GM12878 (cell line): Measurements from ENCODE around the gene GALNT12. TPM values are rescaled to one million over a fixed set of nuclear protein-coding genes. Genes with fewer than 3 reads are reported as not detected.

Experiments
- ATAC-seq: fragments of 200-7000 bp; cut with Tn5 transposase; 3 replicates; pipeline ENCODE4 v1.9.1; 2020; ENCODE audit warnings: mild to moderate bottlenecking, moderate library complexity
- BruUV-seq: library from RNA; stranded (reverse); fragments of 400-500 nt; replicated peaks from 2 replicates; lab custom pipeline; 2021; lab: Mats Ljungman, UMichigan
- CTCF ChIA-PET: fragments of 300-600 bp; sonication (Branson Sonifier 250); formaldehyde crosslinking; extraction: SDS; loops from one replicate; lab custom pipeline; 2021; ENCODE audit warnings: inconsistent platforms; lab: Yijun Ruan, JAX
- POLR2A ChIA-PET: fragments of 350-600 bp; formaldehyde crosslinking; extraction: SDS; loops from one replicate; lab custom pipeline; 2021; ENCODE audit warnings: inconsistent platforms; lab: Charles Lee
- RAD21 ChIA-PET: fragments of 300-600 bp; sonication (Branson Sonifier 250); formaldehyde crosslinking; loops from one replicate; lab custom pipeline; 2023; ENCODE audit warnings: antibody characterized with exemption; ENCODE audit not compliant: unreplicated experiment; lab: Charles Lee
- SMC1A ChIA-PET: fragments of 300-600 bp; sonication (Branson Sonifier 250); formaldehyde crosslinking; loops from one replicate; lab custom pipeline; 2023; ENCODE audit not compliant: unreplicated experiment, uncharacterized antibody; lab: Charles Lee
- DNase-seq: peaks from one replicate; pipeline ENCODE4 v3.0.0-alpha.2; 2011; ENCODE audit warnings: low read depth, low spot score
- FAIRE-seq: peaks from 3 replicates; lab custom pipeline; 2011; peaks lifted over from hg19 to GRCh38; lab: Jason Lieb, UNC
- H2AFZ ChIP-seq: 2 replicates; pipeline ENCODE4 v1.6.0; 2011; ENCODE audit warnings: low read depth, low read length, control low read depth; ENCODE audit not compliant: control insufficient read depth
- H3K27ac ChIP-seq: 2 replicates; pipeline ENCODE4 v1.5.1; 2011; ENCODE audit warnings: control low read depth; ENCODE audit not compliant: control insufficient read depth, insufficient read depth
- H3K27me3 ChIP-seq, 2 experiments: replicated peaks in 1 of 2; 2 replicates each; pipeline versions ENCODE4 v1.6.0 to v1.6.1; 2011; ENCODE audit warnings: low read length in 1 of 2; ENCODE audit not compliant: control insufficient read depth in 2 of 2, insufficient read depth in 2 of 2
- H3K36me3 ChIP-seq, 2 experiments: 2 replicates each; pipeline ENCODE4 v1.5.1; 2011; ENCODE audit warnings: low read length in 1 of 2; ENCODE audit not compliant: control insufficient read depth in 2 of 2, insufficient read depth in 2 of 2
- H3K4me1 ChIP-seq: 2 replicates; pipeline ENCODE4 v1.6.1; 2011; ENCODE audit warnings: mild to moderate bottlenecking, low read length, moderate library complexity, mixed read lengths; ENCODE audit not compliant: control insufficient read depth, insufficient read depth
- H3K4me2 ChIP-seq: 2 replicates; pipeline ENCODE4 v1.6.0; 2011; ENCODE audit warnings: control low read depth; ENCODE audit not compliant: control insufficient read depth, insufficient read depth
- H3K4me3 ChIP-seq: fragments of 200-600 bp; sonication (generic); 2 replicates; pipeline ENCODE4 v1.5.1; 2016
- H3K79me2 ChIP-seq: 2 replicates; pipeline ENCODE4 v1.6.0; 2011; ENCODE audit warnings: low read length; ENCODE audit not compliant: control insufficient read depth, insufficient read depth
- H3K9ac ChIP-seq: 2 replicates; pipeline ENCODE4 v1.8.0; 2011; ENCODE audit warnings: low read length, control low read depth, mixed read lengths; ENCODE audit not compliant: control insufficient read depth, insufficient read depth
- H3K9me3 ChIP-seq: replicated peaks from 3 replicates; pipeline ENCODE4 v1.5.1; 2011; ENCODE audit warnings: mild to moderate bottlenecking, low read length; ENCODE audit not compliant: control insufficient read depth, insufficient read depth
- H4K20me1 ChIP-seq: 2 replicates; pipeline ENCODE4 v1.6.0; 2011; ENCODE audit not compliant: control insufficient read depth, insufficient read depth
- EGR1 ChIP-seq, 2 experiments: IDR thresholded peaks; 1 replicate in 1 of 2; 2 replicates in 1 of 2; pipeline ENCODE4 v1.6.1; 2011 to 2012; ENCODE audit warnings: low read depth in 2 of 2, low read length in 2 of 2, borderline replicate concordance in 1 of 2, mild to moderate bottlenecking in 1 of 2, moderate library complexity in 1 of 2
- HDGF ChIP-seq: fragments of 450-650 bp; IDR thresholded peaks from 2 replicates; pipeline ENCODE4 v1.6.1; 2016; ENCODE audit warnings: antibody characterized with exemption
- PAX5 ChIP-seq: IDR thresholded peaks from 2 replicates; pipeline ENCODE4 v1.6.1; 2011; ENCODE audit warnings: low read depth, low read length, borderline replicate concordance
- PRDM15 ChIP-seq: fragments of 450-650 bp; formaldehyde crosslinking; IDR thresholded peaks from 2 replicates; pipeline ENCODE4 v1.4.0; 2020; ENCODE audit warnings: mild to moderate bottlenecking, moderate library complexity
- RFX5 ChIP-seq: IDR thresholded peaks from 2 replicates; pipeline ENCODE4 v1.6.1; 2011; ENCODE audit warnings: low read depth, low read length, improper control_type of control experiment
- ZNF592 ChIP-seq: fragments of 450-650 bp; IDR thresholded peaks from 2 replicates; pipeline ENCODE4 v1.6.1; 2017; ENCODE audit warnings: mild to moderate bottlenecking, moderate library complexity
- WGBS: methylation state at CpG from one replicate; pipeline ENCODE4 v1.1.6; 2016; ENCODE audit warnings: low lambda C conversion rate; ENCODE audit not compliant: insufficient replicate concordance, insufficient coverage; ENCODE audit errors: missing lambda C conversion rate; 5-methylcytosine and 5-hydroxymethylcytosine counted together
- in situ Hi-C: fragments of 300-500 bp; cut with MboI; formaldehyde crosslinking; loops from 9 replicates; pipeline ENCODE4 v1.14.3; 2018; ENCODE audit warnings: mixed read lengths
- intact Hi-C: fragments of 100-400 bp; cut with micrococcal nuclease; formaldehyde crosslinking; loops from one replicate; pipeline ENCODE4 v1.14.2; 2022; ENCODE audit not compliant: unreplicated experiment
- polyA plus RNA-seq, 11 experiments: library from polyadenylated mRNA; depleted of rRNA in 4 of 11; unstranded in 6 of 11; stranded (reverse) in 5 of 11; fragments of >200 nt; fragmentation: Nextera tagmentation in 4 of 11; fragmentation: Illumina TruSeq in 1 of 11; extraction: Ambion mirVana in 4 of 11; extraction: Trizol in 1 of 11; gene quantifications; 1 replicate in 1 of 11; 2 replicates in 10 of 11; pipeline versions ENCODE4 v1.2.1 to v1.2.3, GENCODE V29; 2011 to 2016; ENCODE audit warnings: inconsistent platforms in 2 of 11, missing spikeins in 2 of 11, low read depth in 1 of 11
- total RNA-seq, 4 experiments: library from RNA; depleted of rRNA in 3 of 4; stranded (reverse); fragments of >200 nt in 3 of 4; fragmentation: Illumina TruSeq in 1 of 4; extraction: Trizol in 1 of 4; gene quantifications; 2 replicates each; pipeline versions ENCODE4 v1.2.1 to v1.2.3, GENCODE V29; 2013 to 2021

Gene GALNT12
- total and polyA plus RNA-seq, 10 of the 15 experiments (the other 5 are each of a cell fraction or from before 2014, with no cell fraction given) = 0.13 to 5.3 (median 3.2) TPM

DNA sequence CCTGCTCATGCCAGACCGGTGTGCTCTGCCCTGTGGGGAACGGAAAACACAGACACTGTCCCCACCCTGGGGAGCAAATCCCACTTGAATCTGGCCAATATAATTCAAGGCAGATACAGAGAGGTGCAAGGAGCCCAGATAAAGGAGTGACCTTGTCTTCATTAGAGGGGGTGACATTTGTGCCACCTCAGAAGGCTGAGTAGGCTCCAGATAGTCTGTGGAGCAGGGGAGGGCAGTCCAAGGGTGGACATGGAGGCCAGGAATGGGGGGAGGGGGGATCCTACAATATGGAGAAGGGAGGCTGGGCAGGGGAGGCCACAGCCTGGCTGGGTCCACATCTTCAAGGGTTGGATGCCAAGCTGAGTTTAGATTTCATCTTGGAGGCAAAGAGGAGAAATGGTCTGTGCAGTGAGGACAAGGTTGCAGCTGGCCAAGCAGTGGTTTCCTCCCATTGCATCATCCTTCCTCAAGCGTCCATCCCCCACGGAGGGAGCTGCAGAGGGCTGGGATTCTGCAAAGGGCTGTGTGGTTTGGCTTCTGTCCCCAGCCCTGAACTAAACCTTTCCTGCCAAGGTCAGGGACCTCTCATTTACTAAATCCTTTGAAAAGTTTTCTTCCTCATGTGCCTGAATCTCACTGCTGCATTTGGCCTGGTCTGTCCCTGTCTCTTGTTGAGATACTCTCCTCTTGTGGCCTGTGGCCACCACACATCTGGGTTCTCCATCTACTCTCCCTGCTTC lies 60.1 kb downstream of the GALNT12 start:
- no peak overlapping the region for H3K4me3 ChIP-seq
- ChIA-PET RAD21 (no interaction called here), SMC1A (no interaction called here), CTCF (no interaction called here), POLR2A (no interaction called here)
- TF ChIP-seq PRDM15 (CRISPR knock-in tag) (no peak), EGR1 (IDR thresholded peaks at IDR 0.05; ENCODE audit: borderline replicate concordance in 1 of 2, low read depth in 2 of 2, low read length in 2 of 2) (no peak), HDGF (no peak), RFX5 (no peak), ZNF592 (no peak), PAX5 (no peak)
- no peak overlapping the region for H3K27ac ChIP-seq
- ATAC-seq (no peak), FAIRE-seq (no peak), DNase-seq (no peak)
- peaks cover 1 to 5% of the 10 kb centered on the region in 2 experiments; a peak in 1 of 4 replicates for H3K27me3 ChIP-seq
- no peaks in the 10 kb centered on the region for H3K4me1 ChIP-seq
- no peaks in the 10 kb centered on the region for H3K36me3 ChIP-seq
- no peaks in the 10 kb centered on the region for H4K20me1 ChIP-seq
- BruUV-seq = no TSS peak
- H3K9ac ChIP-seq = no peak overlapping the region
- H3K4me2 ChIP-seq = no peak overlapping the region
- H2AFZ ChIP-seq = no peak overlapping the region
- no peaks in the 10 kb centered on the region for H3K79me2 ChIP-seq
- intact Hi-C loops = no loop called here
- in situ Hi-C loops = no loop called here
- H3K9me3 ChIP-seq = no peaks in the 10 kb centered on the region; the same call in 2 of the 3 replicates
- WGBS = 26% methylated on average over 4 of the region's 4 CpGs
